ENCODE measurements around the gene INO80C. TPM values are rescaled to one million over a fixed set of nuclear protein-coding genes. Genes with fewer than 3 reads are reported as not detected.

INO80C gene
- total and polyA plus RNA-seq, 2 of the 4 experiments (the other 2 are of a cell fraction): 5.6 to 17.1 TPM

GRCh38 chr18:35478520-35479435 lies 19.0 kb downstream of the INO80C start:
- Histone ChIP-seq H2BK15ac (ENCODE audit: low read depth, low read length) (no peak overlapping the region), H4K8ac (ENCODE audit: low read depth in 2 of 2, low read length in 2 of 2) (no peak overlapping the region; a peak in 1 of 4 replicates), H3K79me1 (ENCODE audit: low read depth in 1 of 2, low read length in 2 of 2) (peaks cover 0 to 3% of the 10 kb centered on the region in 2 experiments; a peak in 1 of 4 replicates), H3K4me1 (ENCODE audit: control insufficient read depth, insufficient read depth, low read length) (peaks cover 5% of the 10 kb centered on the region), H3K4me2 (ENCODE audit: low read depth, low read length) (no peak overlapping the region), H3K4ac (ENCODE audit: low read depth, low read length) (peak overlapping the region; percentile 15; the same call in 1 of the 2 replicates), H3K9me1 (ENCODE audit: insufficient read depth, low read length) (peaks cover 10% of the 10 kb centered on the region; the same call in 1 of the 2 replicates), H3K14ac (replicated peaks; ENCODE audit: low read depth, low read length) (peak overlapping the region; percentile 2; the same call in 1 of the 2 replicates), H4K20me1 (ENCODE audit: insufficient read depth, low read length) (no peaks in the 10 kb centered on the region), H3K27me3 (ENCODE audit: control insufficient read depth, insufficient read depth, low read length) (no peaks in the 10 kb centered on the region), H3K27ac (ENCODE audit: insufficient read depth, low read length) (no peak overlapping the region), H3K36me3 (ENCODE audit: control insufficient read depth, insufficient read depth, low read length) (no peaks in the 10 kb centered on the region), H3K9ac (ENCODE audit: low read depth, low read length) (no peak overlapping the region), H4K5ac (ENCODE audit: low read depth, low read length) (no peak overlapping the region), H2BK5ac (ENCODE audit: low read depth, low read length, poor library complexity, severe bottlenecking) (no peak overlapping the region), H2BK120ac (ENCODE audit: low read depth, low read length) (no peak overlapping the region), H3K56ac (ENCODE audit: extremely low read depth, insufficient read depth, low read length) (no peak overlapping the region), H3K23ac (ENCODE audit: low read depth, low read length) (peak overlapping the region; percentile 5), H3K9me3 (ENCODE audit: control insufficient read depth, insufficient read depth, low read length) (no peaks in the 10 kb centered on the region), H3K18ac (ENCODE audit: low read depth, low read length) (no peak overlapping the region), H2AK5ac (ENCODE audit: low read depth, low read length) (no peak overlapping the region; the same call in 1 of the 2 replicates), H4K91ac (ENCODE audit: insufficient read depth, low read depth, low read length) (no peak overlapping the region), H3K4me3 (ENCODE audit: insufficient read depth, low read depth, low read length) (no peak overlapping the region), H2AK9ac (replicated peaks; ENCODE audit: low read depth, low read length, poor library complexity) (peak overlapping the region; percentile 70), H2AFZ (replicated peaks; ENCODE audit: low read length, poor library complexity) (peak overlapping the region; percentile 79), H2BK20ac (ENCODE audit: low read depth, low read length) (no peak overlapping the region)
- no peak for TF ChIP-seq CTCF (conservative IDR thresholded peaks at IDR 0.05; ENCODE audit: low read depth, low read length)
- peak; percentile 78 for TF ChIP-seq FOS (IDR thresholded peaks at IDR 0.05; ENCODE audit: low read depth, low read length)
- TF ChIP-seq BHLHE40 (IDR thresholded peaks at IDR 0.05; ENCODE audit: low read depth, low read length): peak; percentile 9; the same call in 1 of the 2 replicates
- TF ChIP-seq CEBPB (IDR thresholded peaks at IDR 0.05; ENCODE audit: low read depth, low read length): peak; percentile 87
- no CpG with 5 or more reads among the region's 8 CpGs for WGBS, 2 experiments (ENCODE audit: extremely low coverage in 2 of 2, insufficient read length in 1 of 2)
- peak; percentile 73 for ATAC-seq (ENCODE audit: low read depth)
- DNase-seq: peak; percentile 86
- in situ Hi-C loops (cut with MboI; ENCODE audit: low sequenced_read_pairs) (no loop called here), intact Hi-C loops (cut with micrococcal nuclease) (no loop called here), dilution Hi-C loops (cut with HindIII; ENCODE audit: low sequenced_read_pairs, unreplicated experiment) (no loop called here)
- ChIA-PET POLR2A (ENCODE audit: unreplicated experiment) (interaction anchor here (0.6 kb wide), 1 partner anchor 9 kb away, joined by 3 read pairs; no protein-coding TSS in a partner anchor), CTCF (no interaction called here)
- no TSS peak for BruUV-seq (replicated peaks)

All from IMR-90 (cell line).